A549 (cell line): ENCODE data around the gene TARM1. TPM values are rescaled to one million over a fixed set of nuclear protein-coding genes. Genes with fewer than 3 reads are reported as not detected.

ENCODE experiments used
- ATAC-seq, 2 experiments: fragments of 200-7000 bp in 1 of 2; fragments of >200 bp in 1 of 2; cut with Nextera tagmentation in 1 of 2; cut with Tn5 transposase in 1 of 2; 3 replicates each; pipeline versions ENCODE4 v1.8.0 to v1.9.1; 2018 to 2020; ENCODE audit warnings: mild to moderate bottlenecking in 1 of 2, moderate library complexity in 1 of 2
- CTCF ChIA-PET: fragments of 300-600 bp; sonication (Branson Sonifier 250); formaldehyde crosslinking; extraction: SDS; loops from one replicate; lab custom pipeline; 2021; ENCODE audit warnings: antibody characterized with exemption, inconsistent platforms; lab: Yijun Ruan, JAX
- POLR2A ChIA-PET: fragments of 350-600 bp; formaldehyde crosslinking; extraction: SDS; loops from one replicate; lab custom pipeline; 2021; ENCODE audit warnings: antibody characterized with exemption, inconsistent platforms; lab: Yijun Ruan, JAX
- DNase-seq, 2 experiments: peaks; one replicate each; pipeline versions ENCODE4 v3.0.0 to v3.0.0-alpha.2; 2011 to 2016; ENCODE audit warnings: low read depth in 1 of 2, low spot score in 1 of 2
- FAIRE-seq: peaks from 2 replicates; lab custom pipeline; 2011; peaks lifted over from hg19 to GRCh38; lab: Jason Lieb, UNC
- H3K27ac ChIP-seq, 2 experiments: fragments of >200 bp; sonication (Bioruptor Twin); formaldehyde crosslinking; 3 replicates each; pipeline ENCODE4 v1.5.1; 2016 to 2017
- H3K4me1 ChIP-seq: fragments of >200 bp; sonication (Bioruptor Twin); formaldehyde crosslinking; 3 replicates; pipeline ENCODE4 v1.6.1; 2016
- H3K4me2 ChIP-seq: fragments of >200 bp; sonication (Bioruptor Twin); formaldehyde crosslinking; 3 replicates; pipeline ENCODE4 v1.6.1; 2016
- H3K4me3 ChIP-seq: fragments of >200 bp; sonication (Bioruptor Twin); formaldehyde crosslinking; 3 replicates; pipeline ENCODE4 v1.5.1; 2016
- H3K9me3 ChIP-seq: fragments of >200 bp; sonication (Bioruptor Twin); formaldehyde crosslinking; 3 replicates; pipeline ENCODE4 v1.6.1; 2016
- BCL3 ChIP-seq: fragments of >200 bp; sonication (Bioruptor Twin); formaldehyde crosslinking; IDR thresholded peaks from 3 replicates; pipeline ENCODE4 v1.6.1; 2016
- BHLHE40 ChIP-seq: IDR thresholded peaks from 2 replicates; pipeline ENCODE4 v1.6.1; 2012; ENCODE audit warnings: low read depth, low read length, inconsistent platforms
- CHD2 ChIP-seq: fragments of 150-350 bp; IDR thresholded peaks from 2 replicates; pipeline ENCODE4 v1.6.1; 2014; ENCODE audit warnings: low read length; ENCODE audit not compliant: partially characterized antibody
- CTCF ChIP-seq: fragments of >200 bp; sonication (Bioruptor Twin); formaldehyde crosslinking; IDR thresholded peaks from 3 replicates; pipeline ENCODE4 v1.5.1; 2016
- EHMT2 ChIP-seq: fragments of 200-600 bp; sonication (generic); IDR thresholded peaks from 2 replicates; pipeline ENCODE4 v1.6.1; 2016; ENCODE audit warnings: antibody characterized with exemption, low read depth, mild to moderate bottlenecking, moderate library complexity
- ESRRA ChIP-seq: fragments of 150-350 bp; IDR thresholded peaks from 2 replicates; pipeline ENCODE4 v1.6.1; 2014; ENCODE audit warnings: mild to moderate bottlenecking, low read length, borderline replicate concordance
- FOSL2 ChIP-seq, 2 experiments: fragments of 450-650 bp in 1 of 2; fragments of >200 bp in 1 of 2; sonication (Bioruptor Twin) in 1 of 2; formaldehyde crosslinking; IDR thresholded peaks; 2 replicates each; pipeline versions ENCODE4 v1.5.0 to v1.6.1; 2016 to 2020; ENCODE audit warnings: mild to moderate bottlenecking in 1 of 2, moderate library complexity in 1 of 2
- FOXS1 ChIP-seq: fragments of 250-450 bp; sonication (Bioruptor Pico); IDR thresholded peaks from 2 replicates; pipeline ENCODE4 v1.5.0; 2020; ENCODE audit warnings: mild to moderate bottlenecking, moderate library complexity
- HES2 ChIP-seq: fragments of >200 bp; sonication (Bioruptor Twin); formaldehyde crosslinking; IDR thresholded peaks from 2 replicates; pipeline ENCODE4 v1.6.1; 2016
- HEYL ChIP-seq: fragments of 250-450 bp; sonication (Bioruptor Pico); IDR thresholded peaks from 2 replicates; pipeline ENCODE4 v1.8.0; 2021; ENCODE audit warnings: mild to moderate bottlenecking, moderate library complexity
- JUN ChIP-seq, 2 experiments: fragments of >200 bp; sonication (Bioruptor Twin); formaldehyde crosslinking; IDR thresholded peaks; 2 replicates in 1 of 2; 3 replicates in 1 of 2; pipeline ENCODE4 v1.6.1; 2016 to 2017
- MYC ChIP-seq: IDR thresholded peaks from 2 replicates; pipeline ENCODE4 v1.6.1; 2012; ENCODE audit warnings: mild to moderate bottlenecking, inconsistent platforms, low read length, improper control_type of control experiment, borderline replicate concordance
- NFE2L2 ChIP-seq: fragments of 150-350 bp; conservative IDR thresholded peaks from 2 replicates; pipeline ENCODE4 v1.6.1; 2014; ENCODE audit warnings: low read length
- PBX3 ChIP-seq: IDR thresholded peaks from 2 replicates; pipeline ENCODE4 v1.6.1; 2012
- POLR2A ChIP-seq: IDR thresholded peaks from 2 replicates; pipeline ENCODE4 v1.6.1; 2012; ENCODE audit warnings: mild to moderate bottlenecking, low read length
- REST ChIP-seq: fragments of 200-600 bp; sonication (generic); IDR thresholded peaks from 2 replicates; pipeline ENCODE4 v1.6.1; 2016; ENCODE audit warnings: antibody characterized with exemption, mild to moderate bottlenecking, moderate library complexity
- SMC3 ChIP-seq: fragments of >200 bp; sonication (Bioruptor Twin); formaldehyde crosslinking; IDR thresholded peaks from 3 replicates; pipeline ENCODE4 v1.6.1; 2018; ENCODE audit warnings: inconsistent platforms
- USF2 ChIP-seq: fragments of 450-650 bp; IDR thresholded peaks from 2 replicates; pipeline ENCODE4 v1.6.1; 2014; ENCODE audit warnings: antibody characterized with exemption
- ZC3H11A ChIP-seq: fragments of 450-650 bp; IDR thresholded peaks from 2 replicates; pipeline ENCODE4 v1.6.1; 2014; ENCODE audit warnings: antibody characterized with exemption, mild to moderate bottlenecking
- ZFP36 ChIP-seq: fragments of 450-650 bp; IDR thresholded peaks from 2 replicates; pipeline ENCODE4 v1.6.1; 2014; ENCODE audit warnings: borderline replicate concordance; ENCODE audit not compliant: partially characterized antibody
- WGBS: methylation state at CpG from one replicate; pipeline ENCODE4 v1.1.6; 2017; ENCODE audit errors: missing lambda C conversion rate; 5-methylcytosine and 5-hydroxymethylcytosine counted together
- polyA plus RNA-seq, 4 experiments: library from polyadenylated mRNA; depleted of rRNA in 3 of 4; stranded (reverse); fragments of >200 nt; fragmentation: RNase III in 1 of 4; extraction: RNeasy Plus Mini Kit Qiagen cat#74134 plus additional on column Dnase treatment in 1 of 4; gene quantifications; 2 replicates in 3 of 4; 3 replicates in 1 of 4; pipeline ENCODE4 v1.2.3, GENCODE V29; 2011 to 2017

The TARM1 gene
- polyA plus RNA-seq, 2 of the 4 experiments (the other 2 are of a cell fraction): not detected

- H3K4me1 ChIP-seq: 0 out of 3 replicates have a peak, but pooled peaks cover 8% of the 10 kb centered on the region
- FAIRE-seq: no peak
Observed at GRCh38 chr19:54106716-54107115, 25.6 kb upstream of the TARM1 start.

More at GRCh38 chr19:54106716-54107115, 25.6 kb upstream of the TARM1 start:
- DNase-seq: no peak
- POLR2A ChIA-PET: no interaction called here
- TF ChIP-seq FOSL2 (IDR thresholded peaks at IDR 0.05): no peak
- TF ChIP-seq FOSL2 (CRISPR knock-in tag; IDR thresholded peaks at IDR 0.05): no peak
- TF ChIP-seq REST: no peak
- no peak for TF ChIP-seq SMC3
- no peak for TF ChIP-seq EHMT2
- no peak for TF ChIP-seq HEYL
- no peak for TF ChIP-seq BCL3
- no peak for TF ChIP-seq ZFP36
- no peak for TF ChIP-seq ZC3H11A
- TF ChIP-seq BHLHE40: no peak
- TF ChIP-seq USF2: no peak
- TF ChIP-seq ESRRA: no peak
- TF ChIP-seq HES2: no peak
- no peak for TF ChIP-seq JUN (IDR thresholded peaks at IDR 0.05)
- TF ChIP-seq NFE2L2: no peak
- no peak for TF ChIP-seq CTCF
- TF ChIP-seq PBX3: no peak
- no peak for TF ChIP-seq MYC
- no peak for TF ChIP-seq POLR2A
- TF ChIP-seq CHD2: no peak
- TF ChIP-seq FOXS1: no peak
- TF ChIP-seq, all 56 proteins: peak for 0
- ATAC-seq: no peak
- Histone ChIP-seq H3K9me3 (no peaks in the 10 kb centered on the region), H3K4me3 (no peak overlapping the region), H3K27ac (no peak overlapping the region), H3K4me2 (no peak overlapping the region)
- CTCF ChIA-PET: no interaction called here
- WGBS: 85% methylated on average over 13 of the region's 15 CpGs
